NCI-H345 (cell line): Measurements from ENCODE around the gene IP6K2.

Source experiments
- DNase-seq: peaks from one replicate; lab custom pipeline; 2025; lab: John Stamatoyannopoulos, UW

IP6K2 gene

DNA sequence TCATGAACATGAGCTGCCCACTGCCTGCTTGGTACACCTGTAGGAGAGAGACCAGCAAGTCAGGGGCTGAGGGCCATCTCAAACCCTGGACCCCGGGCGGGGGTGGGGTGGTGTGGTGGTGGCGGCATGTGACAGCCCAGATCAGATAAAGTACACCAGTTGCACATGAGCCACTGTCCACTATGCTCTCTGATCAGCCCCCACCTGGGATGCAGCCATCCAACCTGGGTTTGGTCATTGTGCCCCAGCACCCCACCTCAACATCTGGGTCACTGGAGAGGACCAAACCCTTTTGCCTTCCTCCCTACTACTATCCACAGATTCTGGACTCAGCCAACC is 28.3 kb downstream of the IP6K2 start:
- no peak for DNase-seq

DNA sequence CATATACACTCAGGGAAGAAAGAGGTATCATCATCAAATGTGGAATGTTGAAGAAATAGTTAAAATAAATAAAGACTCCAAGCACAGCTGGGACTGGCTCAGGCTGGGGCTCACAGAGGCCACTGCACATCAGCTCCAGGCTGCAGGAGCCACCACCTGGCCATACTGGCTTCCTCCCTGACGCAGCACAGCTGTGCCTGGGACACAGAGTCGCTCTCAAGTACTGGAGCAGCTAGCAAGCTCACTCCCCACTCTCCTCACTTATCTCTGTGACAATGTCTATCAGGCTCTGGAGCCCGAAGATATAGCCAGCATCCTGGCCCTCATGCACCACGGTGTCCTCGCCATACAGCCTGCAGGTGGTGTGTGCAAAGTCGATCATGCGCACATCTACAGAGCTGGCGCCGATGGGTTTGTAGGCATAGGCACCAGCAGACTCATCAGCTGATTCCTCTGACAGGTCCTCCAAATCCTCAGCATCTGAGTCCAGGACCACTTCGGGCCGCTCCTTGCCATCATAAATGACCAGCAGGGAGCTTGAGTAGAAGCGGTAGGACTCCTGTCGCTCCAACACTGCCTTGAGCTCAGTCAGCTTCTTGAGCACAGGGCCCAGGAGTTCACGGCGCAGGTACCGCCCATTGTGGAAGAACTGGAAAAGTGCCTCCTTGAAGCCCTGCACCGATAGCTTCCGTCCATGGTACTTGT is 28.8 kb downstream of the IP6K2 start:
- no peak for DNase-seq

DNA sequence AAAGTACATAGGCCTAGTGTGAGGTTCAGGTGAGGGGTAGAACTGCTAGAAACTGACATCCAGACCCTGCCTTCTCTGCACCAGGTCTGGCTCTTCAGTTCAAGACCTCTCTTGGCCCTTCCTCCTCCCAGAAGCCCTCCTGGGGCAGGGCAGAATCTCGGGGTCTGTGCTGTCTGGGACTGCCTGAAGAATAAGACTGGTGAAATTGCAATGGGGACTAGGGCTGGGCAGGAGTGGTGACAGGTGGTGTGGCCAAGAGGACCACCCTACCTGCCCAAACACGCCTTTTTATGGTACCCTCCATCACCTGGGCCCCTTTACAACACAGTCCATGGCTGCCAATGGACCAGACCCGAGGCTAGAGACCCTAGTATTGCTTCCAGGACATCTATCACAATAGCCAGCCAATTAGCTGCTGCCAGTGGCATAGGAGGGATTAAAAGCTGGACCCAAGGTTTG is 29.8 kb downstream of the IP6K2 start:
- DNase-seq, result no peak

DNA sequence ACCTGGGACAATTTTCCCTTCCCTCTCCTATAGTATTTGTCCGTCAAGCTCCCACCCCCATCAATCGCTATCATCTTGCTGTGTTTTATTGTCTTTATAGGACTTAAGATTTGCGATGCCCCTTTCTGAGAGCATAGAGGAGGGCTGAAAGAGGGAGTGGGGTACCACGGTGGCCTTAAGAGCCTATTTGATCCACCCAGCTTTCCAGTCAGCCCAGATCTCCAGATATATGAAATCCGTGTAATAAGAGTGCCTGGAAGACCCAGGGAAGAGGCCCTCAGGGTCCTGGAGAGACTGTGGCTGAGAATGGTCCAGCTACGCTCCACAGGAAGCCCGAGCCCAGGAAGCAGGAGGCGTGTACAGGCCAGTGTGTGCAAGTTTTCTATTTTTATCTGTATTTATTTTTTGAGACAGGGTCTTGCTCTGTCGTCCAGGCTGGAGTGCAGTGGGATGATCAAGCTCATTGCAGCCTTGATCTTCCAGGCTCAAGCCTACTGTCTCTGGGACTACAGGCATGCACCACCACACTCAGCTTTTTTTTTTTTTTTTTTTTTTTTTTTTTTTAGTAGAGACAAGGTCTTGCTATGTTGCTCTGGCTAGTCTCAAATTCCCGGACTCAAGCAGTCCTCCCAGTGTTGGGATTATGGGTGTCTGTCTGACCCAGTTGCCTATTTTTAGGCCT is 30.3 kb downstream of the IP6K2 start:
- DNase-seq, result no peak

DNA sequence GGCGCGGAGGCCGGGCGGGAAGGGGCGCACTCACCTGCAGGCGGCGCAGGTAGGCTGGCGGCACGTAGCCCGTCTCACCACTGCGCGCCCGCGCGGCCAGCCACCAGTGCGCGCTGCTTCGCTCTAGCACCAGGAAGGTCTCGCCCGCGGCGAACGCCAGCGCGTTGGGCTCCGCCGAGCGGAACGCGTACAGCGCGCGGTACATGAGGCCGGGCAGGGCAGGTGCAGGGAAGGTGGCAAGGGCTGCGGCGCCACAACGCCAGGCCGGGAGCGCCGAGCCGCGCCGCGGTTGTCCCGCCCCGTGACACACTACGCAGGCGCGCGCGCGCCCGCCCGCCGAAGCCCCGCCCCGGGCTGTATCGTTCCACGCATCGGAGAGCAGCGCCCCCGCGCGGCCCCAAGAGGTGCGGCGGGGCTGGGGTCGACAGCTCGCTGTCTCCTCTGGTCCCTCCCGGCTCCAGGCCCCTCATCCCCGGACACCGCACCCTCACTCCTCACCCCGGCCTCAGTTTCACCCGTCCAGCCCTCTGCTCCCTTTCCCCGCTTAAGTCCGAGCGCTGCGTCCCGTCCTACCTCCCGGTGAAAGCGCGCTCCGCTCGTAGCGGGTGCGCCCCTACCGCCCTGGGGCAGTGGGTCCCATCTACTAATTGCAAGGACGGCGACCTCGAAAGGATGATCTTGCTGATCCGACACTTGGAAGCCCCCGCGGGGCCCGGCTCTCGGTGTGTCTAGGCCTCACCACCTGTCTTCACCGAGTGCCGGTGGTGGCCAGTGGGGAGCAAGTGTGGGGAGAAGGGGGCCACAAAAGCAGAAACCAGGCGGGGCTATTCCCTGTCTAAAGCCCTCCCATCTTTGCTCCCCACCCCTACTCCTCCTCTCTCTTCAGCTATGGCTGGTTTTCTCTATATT is 31.2 kb downstream of the IP6K2 start, which contains the start of gene NCKIPSD:
Gene NCKIPSD, minus strand, starts transcription at position 313 of the 909 bp plus-strand sequence. Its CDS starts 108 bp downstream, at position 205.
- peak; percentile 83 for DNase-seq

DNA sequence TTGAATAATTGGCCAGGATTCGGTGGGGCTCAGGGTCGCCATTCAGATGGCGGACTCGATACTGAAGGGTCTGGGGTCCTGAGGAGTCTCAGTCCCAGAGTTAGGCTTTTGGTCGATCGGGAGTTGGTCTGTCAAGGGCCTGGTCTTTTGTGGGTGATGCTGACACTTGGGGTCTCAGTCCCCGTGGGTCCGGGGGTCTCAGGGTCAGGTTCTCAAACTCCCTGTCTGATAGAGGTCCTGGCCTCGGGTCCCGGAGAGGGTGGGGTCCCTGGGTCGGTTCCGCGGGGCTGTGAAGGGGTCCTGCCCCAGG is 31.8 kb downstream of the IP6K2 start:
- DNase-seq, result no peak

DNA sequence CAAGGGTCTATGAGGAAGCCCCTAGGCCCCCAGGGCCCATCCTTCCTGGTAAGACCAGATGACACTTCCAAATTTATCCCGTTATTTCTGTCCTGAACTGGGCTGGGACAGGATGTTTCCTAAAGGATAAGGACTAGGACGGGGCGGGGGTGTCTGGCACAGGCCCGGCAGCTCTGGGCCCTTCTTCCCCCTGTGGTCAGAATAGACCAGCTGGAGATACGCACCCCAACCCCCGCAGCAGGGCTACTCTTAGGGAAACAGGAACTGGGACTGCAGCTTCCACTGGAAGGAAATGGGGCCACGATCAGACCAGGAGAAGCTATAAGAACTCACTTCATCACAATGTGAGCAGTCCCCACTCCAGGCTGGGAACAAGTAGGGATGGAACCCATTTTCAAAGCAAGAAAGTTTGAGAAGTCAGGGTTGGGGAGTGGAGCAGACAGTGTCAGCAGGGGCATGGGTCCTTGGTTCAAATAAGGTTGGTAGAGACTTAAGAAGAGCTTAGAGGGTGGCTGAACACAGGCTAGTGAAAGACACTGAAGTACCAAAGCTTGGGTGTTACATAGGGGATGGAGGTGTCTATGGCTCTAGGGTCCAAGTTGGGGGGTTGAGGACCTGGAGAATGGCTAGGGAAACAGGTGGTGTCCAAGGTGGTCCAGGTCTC is 32.4 kb downstream of the IP6K2 start:
- DNase-seq, result no peak

DNA sequence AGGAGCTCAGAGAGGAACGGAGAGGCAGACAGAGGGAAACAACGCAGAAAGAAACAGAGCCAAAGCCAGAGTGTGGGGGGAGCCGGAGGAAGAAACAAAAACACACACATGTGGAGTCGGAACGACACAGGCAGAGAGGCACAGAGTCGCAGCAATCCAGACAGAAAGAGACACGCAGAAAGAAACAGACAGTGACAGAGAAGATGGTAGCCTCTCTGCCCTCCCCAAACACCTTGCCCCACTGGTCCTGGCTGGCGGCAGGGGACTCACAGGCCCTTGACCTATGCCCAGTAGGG is 33.0 kb downstream of the IP6K2 start:
- no peak for DNase-seq

DNA sequence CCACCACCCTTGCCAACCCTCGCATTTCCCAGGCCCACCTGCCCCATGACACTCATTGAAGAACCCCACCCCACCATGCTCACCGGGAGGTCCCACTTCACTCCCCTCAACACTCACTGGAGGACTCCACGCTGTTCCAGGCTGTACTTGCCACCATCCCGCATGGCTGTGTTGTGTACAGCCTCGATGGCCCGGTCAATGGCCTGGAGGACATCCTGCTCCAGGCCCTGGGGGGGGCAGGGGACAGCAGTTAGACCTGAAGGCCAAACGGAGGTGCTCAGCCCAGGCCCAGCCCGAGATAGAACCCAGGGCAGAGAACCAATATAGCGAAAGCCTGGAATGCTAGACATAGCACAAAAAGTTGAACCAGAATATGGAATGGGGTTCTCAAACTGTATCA is 34.2 kb downstream of the IP6K2 start:
- DNase-seq, result no peak

DNA sequence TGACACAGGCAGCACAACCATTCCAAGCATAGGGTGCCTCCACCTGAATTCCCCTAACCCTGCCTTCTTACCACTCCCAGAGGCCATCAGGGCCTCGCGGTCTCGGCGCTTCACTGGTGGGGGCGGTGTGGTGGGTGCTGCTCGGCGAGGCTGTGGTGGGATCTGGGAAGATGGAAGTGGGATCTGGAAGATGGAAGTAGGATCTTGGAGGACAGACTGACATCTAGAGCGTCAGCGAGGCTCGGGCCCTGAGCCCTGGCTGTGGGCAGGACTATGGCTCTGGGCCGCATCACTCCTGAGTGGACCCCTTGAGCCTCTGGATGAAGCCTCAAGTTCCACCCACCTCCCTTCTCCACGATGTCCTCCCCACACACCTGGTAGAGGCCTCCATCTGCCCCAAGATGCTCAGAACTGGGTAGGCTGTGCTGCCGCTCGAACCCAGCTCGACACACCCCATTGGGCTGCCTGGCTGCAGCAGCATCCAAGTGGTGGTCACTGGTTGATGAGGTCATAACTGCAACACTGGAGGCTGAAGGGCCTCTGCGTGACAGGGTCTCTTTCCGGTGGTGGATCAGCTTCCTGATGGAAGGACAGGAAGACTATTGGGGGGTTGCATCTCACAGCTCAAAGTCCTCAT is 34.9 kb downstream of the IP6K2 start:
- DNase-seq, result no peak

DNA sequence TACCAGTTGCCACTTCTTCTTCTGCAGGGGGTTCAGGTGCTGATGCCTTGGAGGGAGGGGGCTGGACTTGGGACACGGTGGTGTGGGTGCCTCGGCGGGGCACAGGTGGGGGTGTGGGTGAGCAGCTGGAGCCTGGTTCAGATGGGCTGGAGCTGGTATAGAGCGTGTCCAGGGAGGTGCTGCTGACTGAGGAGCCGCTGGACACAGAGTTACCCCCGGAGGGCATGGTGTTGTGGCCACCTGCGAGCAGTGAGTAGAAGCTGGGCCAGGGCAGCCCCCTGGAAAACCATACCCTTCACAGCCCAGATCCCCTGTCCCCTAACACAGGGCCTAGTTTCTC is 35.5 kb downstream of the IP6K2 start:
- no peak for DNase-seq

DNA sequence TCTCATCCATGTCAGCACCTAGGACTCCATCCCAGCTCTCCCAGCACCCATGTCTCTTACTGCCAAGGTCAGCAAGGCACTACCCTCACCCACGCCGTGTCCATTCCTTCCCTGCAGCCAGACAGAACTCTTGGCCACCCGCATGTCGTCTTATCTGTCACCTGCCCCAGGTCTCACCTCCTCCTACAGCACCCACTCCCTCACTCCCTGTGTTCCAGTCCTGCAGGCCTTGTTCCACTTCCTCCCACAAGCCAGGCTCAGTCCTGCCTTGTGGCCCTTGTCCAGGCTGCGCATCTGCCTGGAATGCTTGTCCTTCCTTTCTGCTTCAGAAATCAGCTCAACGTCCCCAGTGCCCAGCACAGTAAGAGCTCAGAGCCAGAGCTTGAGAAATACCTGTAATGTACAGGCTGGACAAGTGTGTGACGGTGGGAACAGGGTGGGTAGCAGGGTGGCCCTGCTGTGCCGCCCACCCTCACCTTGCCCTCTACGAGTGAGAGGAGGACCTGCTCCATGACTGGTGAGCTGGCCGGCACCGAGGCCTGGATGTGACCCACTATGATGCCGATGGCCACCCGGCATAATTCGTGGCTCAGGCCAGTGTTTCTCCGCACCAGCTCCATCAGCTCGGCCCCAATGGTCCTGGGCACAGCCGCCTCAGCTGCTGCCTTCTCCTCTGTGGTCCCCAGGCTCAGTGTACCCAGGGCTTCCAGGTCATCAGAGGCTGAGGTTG is 36.0 kb downstream of the IP6K2 start:
- no peak for DNase-seq

DNA sequence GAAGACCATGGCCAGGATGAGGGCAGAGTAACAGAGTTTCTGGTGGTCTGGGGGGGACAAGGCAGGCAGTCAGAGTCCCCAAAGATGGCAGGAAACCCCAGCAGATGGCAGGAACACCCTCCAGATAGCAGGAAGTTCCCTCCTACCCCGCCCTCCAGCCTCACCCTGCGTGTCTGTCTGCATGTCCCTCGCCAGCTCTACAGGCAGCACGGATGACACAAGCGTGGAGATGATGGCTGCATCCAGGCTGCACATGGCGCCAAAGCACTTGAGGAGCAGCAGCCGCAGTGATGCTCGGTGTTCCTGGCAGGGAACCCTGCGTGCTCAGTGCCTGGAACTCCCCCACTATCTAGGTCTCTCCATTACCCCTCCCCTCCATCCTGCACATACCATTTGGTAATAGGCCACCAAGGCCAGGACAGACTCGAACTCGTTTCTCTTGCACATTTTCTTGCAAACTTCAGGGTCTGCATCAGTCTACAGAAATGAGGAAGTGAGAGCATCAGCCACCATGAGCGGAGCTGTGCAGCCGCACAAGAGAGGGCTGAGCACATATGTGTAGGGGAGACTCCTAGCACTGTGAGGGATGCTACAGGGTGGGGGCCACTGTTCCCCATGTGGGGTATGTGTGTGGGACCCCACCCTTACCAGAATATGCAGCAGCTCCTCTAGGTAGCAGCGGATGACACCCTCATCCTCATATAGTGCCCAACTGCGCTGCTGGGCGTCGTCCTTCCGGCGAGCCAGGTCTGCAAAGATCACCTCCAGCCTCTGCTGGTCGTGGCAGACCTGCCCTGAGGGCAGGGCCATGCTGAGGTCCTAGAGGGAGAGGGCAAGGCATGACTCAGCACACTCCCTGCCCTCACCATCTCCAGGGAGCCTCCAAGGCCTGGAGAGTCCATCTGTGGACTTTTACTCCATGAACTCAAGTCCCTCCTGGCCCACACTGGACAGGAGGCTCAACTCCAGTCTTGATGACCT is 37.3 kb downstream of the IP6K2 start:
- no peak for DNase-seq

DNA sequence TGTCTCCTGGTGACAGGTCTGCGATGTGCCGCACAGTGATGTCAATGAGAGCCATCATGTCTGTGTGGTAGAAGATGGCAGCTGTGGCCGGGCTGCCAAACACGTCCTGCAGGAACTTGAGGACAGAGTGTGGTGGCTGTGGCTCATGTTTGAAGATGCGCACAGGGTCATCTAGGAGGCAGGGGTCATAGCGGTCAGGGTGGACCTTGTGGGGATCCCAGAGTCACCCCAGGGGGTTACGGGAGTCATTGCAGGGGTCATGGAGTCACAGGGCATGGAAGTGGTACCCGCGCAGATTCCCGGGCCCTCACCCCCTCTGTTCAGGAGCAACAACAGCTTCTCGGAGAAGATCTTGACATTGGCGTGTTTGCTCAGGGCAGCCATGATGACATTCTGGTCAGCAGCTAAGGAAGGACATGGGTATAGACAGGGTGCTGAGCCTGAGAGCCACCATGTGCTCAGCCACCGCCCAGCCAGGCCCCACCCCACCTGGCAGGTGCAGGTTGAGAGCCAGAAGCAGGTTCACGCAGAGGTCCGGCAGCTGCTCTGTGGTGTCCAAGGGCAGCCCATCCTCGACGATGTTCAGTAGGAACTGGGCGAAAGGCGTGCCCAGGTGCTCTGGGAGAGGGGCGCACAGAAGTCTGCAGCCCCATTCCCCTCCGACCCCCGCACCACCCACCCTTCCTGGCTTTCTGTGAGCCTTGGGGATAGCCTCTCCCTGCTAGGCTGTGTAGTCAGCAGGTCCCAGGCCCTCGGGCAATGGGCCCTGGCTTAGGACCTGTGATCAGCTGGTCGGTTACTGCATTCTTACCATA is 38.2 kb downstream of the IP6K2 start:
- no peak for DNase-seq

DNA sequence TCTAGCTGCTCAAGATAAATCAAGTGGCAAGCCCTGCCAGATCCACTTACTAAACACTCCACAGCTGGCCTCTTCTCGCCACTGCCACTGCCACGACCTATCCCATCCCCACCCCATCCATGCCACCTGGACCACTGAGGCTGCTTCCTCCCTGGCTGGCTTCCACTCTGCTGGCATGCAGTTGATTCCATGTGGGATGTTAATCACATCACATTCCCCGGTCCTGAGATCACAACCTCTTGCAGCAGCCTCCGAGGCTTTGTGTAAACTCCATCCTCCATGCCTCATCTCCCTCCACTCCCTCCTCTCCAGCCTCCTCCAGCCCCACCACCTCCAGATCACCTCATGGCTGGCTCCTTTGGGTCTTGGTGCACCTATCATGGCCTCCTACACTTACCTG is 39.0 kb downstream of the IP6K2 start:
- no peak for DNase-seq

DNA sequence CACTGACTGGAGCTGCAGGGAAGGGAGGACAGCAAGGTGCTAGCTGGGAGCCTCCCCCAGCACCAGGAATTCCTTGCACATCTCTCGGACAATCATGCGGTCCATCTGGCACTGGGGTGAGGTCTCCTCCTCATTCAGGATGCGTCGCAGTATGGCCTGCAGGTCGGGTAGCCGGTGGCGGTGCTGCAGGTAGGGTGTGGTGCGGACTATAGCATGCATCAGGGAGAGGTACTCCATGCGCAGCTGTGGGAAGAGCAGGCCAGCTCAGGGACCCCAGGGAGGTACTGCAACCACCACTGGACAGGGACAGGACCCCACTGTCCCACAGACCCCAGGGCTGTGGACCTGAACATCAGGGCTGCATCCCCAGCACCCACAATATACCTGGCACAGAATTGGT is 42.5 kb downstream of the IP6K2 start:
- DNase-seq, result no peak

DNA sequence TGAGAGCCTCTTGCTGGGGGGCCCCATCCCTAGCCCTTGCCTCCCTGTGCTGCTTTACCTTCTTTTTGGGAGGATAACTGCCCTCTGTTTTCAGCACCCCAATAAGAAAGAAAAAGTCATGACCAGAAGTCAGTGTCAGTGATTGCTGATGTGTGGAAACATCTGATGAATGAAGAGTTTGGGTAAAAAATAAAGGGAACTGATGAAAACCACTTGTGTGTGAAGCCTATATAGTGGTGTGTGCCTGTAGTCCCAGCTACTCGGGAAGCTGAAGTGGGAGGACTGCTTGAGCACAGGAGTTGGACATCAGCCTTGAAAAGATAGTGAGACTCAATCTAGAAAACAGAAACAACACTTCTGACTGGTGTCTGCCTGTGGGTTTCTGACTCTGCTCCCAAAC is 44.5 kb downstream of the IP6K2 start:
- DNase-seq, result no peak

DNA sequence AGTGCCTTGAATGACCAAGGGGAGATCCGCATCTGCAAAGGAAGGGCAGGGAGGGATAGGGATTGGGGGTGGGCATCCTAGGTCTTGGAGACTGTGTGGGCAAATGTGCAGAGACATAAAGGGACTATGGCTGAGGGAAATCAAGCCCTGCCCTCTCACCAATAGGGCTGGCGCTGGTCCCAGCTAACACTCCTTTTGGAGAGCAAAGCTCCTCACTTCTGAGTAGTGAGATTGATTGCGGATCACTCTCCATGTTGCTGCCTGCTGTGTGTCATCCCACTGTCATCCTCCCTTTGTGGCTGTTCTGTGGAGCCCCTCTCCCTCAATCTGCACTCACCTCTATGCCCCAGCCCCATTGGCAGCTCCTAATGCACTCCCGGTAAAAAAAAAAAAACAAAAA is 52.1 kb downstream of the IP6K2 start:
- DNase-seq, result no peak

DNA sequence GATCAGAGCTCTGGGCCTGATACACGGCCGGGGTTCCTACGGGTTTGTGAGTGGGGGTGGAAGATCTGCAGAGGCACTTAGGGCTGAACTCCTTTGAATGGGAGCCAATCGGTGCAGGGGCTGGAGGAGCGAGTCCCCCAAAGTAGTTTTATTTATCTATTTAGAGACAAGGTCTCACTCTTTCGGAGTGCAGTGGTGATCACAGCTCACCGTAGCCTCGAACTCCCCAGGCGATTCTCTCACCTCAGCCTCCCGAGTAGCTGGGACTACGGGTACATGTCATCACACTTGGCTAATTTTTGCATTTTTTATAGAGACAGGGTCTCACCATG is 52.7 kb downstream of the IP6K2 start:
- no peak for DNase-seq
